CD4-positive, alpha-beta T cell treated with Interleukin-21 for 1 hour (primary cell): Measurements from ENCODE around the gene PCYT1B.

ENCODE experiments used
- DNase-seq: peaks from one replicate; pipeline ENCODE4 v3.0.0-alpha.2; 2020

PCYT1B gene

DNA sequence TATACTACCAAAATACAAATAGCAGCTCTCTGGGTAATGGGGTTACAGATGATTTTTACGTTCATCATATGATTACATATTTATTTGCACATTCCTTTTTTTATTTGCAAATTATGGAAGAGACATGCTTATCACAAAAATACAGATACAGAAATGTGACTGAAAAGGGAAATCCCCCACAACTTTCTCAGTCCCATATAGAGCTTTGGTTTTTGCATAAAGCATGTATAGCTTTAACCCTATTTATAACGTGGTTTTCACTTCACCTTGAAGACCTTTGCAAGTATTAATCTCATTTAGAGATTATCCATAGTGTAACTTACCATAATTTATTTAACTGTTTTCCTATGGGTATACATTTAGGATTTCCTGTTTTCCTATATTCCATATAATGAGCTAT lies 126.7 kb downstream of the PCYT1B start:
- no peak for DNase-seq

DNA sequence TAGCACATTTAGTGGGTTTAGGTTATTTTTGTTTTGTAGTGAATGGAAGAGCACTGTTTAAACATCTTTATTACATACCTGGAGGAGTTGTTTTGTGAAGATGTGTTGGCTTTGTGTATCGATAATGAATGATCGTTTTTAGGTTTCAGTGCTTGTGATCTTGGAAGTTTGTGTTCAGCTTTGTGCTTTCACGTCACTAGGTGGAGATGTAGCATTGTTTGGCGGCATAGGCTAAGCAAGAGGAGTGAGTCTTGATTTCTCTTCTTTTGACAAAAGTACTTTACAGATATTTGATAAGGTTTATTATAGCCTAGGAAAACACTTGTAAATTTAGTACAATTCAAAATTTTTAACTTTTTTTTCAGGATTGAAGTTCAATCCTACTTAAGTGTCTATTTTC lies 131.7 kb downstream of the PCYT1B start:
- DNase-seq: no peak

DNA sequence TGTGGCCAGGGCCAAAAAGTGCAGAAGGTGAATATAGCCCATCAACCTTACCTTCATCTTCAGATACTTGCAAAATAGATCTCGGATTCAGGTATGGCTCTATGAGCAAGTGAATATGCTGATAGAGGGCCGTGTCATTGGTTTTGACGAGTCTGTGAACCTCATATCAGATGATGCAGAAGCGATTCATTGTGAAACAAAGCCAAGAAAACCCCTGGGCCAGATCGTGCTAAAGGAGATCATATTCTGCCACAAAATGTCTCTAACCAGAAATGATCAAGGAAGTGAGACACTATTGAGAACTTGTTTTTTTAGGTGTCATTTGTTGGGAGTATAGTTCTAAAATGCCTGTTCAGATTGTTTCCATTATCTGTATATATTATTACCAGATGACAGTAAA lies 133.7 kb downstream of the PCYT1B start:
- no peak for DNase-seq

DNA sequence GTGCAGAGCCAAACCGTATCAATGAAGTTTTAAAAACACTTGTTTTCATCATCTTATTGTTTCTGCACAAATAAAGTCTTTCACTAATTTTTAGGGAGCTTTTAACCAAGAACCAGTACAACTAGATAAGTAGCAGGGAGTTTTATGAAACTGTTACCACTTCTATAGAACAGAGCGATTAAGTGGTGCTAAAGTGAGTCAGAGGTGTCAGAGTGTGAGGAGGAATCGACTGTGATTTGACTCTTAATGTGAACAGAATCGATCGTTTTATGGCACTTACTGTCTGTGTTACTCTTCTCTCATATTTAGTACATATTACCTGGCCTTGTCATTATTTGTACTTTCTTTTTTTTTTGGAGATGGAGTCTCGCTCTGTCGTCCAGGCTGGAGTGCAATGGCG lies 138.8 kb downstream of the PCYT1B start:
- DNase-seq: no peak
